Tibial nerve (tissue), 3 donors: Measurements from ENCODE around the gene SULF2.

Experiments
- POLR2A ChIP-seq, 2 donors: fragments of 450-650 bp; IDR thresholded peaks; one replicate each; pipeline ENCODE4 v1.6.1; 2017; ENCODE audit warnings: antibody characterized with exemption in 2 of 2, mild to moderate bottlenecking in 2 of 2, moderate library complexity in 2 of 2
- TF ChIP-seq, protein P1 (sequence below), 5 experiments: fragments of 200-600 bp in 3 of 5; fragments of 450-650 bp in 2 of 5; sonication (generic) in 3 of 5; IDR thresholded peaks; one replicate each; pipeline ENCODE4 v1.5.1; 2016 to 2019; ENCODE audit warnings: antibody characterized with exemption in 5 of 5, mild to moderate bottlenecking in 3 of 5, moderate library complexity in 2 of 5

DNA sequence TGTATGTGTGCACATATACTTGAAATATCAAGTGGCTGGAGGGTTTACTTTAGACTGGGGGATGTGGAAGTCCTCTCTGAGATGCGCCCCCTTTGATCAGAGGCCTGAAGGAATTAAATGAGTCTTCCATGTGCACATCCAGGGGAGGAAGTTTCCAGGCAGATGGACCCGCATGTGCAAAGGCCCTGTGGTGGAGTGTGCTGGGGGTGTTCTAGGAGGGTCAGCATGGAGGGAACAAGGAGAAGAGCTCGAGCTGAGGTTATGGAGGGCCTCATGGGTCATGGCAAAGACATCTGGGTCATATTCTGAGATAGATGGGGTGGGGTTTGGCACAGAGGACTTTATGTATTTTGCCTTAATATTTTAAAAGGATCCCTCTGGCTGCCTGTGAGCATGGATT is 17.7 kb upstream of the SULF2 start:
- TF ChIP-seq, protein P1, sequence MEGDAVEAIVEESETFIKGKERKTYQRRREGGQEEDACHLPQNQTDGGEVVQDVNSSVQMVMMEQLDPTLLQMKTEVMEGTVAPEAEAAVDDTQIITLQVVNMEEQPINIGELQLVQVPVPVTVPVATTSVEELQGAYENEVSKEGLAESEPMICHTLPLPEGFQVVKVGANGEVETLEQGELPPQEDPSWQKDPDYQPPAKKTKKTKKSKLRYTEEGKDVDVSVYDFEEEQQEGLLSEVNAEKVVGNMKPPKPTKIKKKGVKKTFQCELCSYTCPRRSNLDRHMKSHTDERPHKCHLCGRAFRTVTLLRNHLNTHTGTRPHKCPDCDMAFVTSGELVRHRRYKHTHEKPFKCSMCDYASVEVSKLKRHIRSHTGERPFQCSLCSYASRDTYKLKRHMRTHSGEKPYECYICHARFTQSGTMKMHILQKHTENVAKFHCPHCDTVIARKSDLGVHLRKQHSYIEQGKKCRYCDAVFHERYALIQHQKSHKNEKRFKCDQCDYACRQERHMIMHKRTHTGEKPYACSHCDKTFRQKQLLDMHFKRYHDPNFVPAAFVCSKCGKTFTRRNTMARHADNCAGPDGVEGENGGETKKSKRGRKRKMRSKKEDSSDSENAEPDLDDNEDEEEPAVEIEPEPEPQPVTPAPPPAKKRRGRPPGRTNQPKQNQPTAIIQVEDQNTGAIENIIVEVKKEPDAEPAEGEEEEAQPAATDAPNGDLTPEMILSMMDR (IDR thresholded peaks at IDR 0.05), result no peak
- TF ChIP-seq POLR2A (IDR thresholded peaks at IDR 0.05), result no peak
